Activated naive CD4-positive, alpha-beta T cell (primary cell): ENCODE data around the gene ERC2.

Source experiments
- DNase-seq, 4 experiments: peaks; one replicate each; lab custom pipeline; 2025; lab: John Stamatoyannopoulos, UW

ERC2 gene

DNA sequence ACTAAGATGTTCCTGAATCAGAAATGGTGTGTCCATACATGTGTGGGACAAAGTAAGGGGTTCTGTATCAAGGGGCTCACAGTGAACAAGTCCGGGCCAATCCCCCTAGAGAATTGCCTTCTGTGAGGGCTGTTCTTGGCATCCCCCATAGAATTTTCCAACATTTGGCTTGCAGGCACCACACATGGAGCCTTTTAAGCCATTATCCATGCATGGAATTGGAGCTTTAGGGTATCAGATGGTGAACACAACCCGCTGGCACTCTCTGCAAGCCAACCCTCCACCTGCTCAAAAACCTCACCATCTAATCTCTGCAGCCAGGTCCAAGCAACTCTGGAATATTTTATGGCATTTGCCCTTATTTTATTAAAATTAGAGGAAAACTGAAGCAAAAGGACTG is 278.7 kb downstream of the ERC2 start:
- no peak for DNase-seq

DNA sequence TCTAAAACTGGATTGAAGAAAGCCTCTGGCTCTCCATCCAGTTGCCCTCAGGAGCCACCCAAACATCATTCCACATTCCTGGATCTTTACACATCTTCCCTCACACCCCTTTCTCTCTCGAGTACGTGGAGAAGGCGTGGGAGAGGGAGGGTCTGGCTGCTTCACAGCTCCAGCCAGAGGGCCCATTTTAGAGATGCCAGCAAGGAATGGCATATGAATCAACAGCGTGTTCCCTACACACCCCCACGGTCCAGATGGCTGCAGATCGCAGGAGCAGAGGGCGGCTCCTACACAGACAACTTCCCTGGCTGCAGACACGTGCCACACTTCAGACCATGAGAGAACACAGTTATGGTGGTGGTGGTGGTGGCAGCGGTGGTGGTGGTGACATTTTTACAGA is 280.1 kb downstream of the ERC2 start:
- DNase-seq, result no peak

DNA sequence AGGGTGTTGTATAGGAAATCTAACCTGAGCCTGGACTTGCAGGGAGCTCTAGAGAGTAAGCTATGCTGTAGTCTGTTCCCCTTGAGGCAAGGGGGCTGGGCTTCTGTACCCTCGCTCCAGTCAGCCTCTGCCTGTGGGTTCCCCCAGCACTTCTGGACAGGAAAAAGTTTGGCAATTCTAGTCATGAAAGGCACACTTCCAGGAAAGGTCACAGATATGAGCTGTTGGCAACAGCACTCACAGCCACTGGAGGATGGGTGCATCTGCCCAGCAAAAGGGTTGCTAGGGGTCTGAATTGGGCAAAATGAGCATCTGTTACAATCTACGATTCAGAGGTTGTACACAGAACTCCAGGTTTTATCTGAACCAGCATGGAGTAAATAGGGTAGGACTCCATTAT is 281.2 kb downstream of the ERC2 start:
- no peak for DNase-seq

DNA sequence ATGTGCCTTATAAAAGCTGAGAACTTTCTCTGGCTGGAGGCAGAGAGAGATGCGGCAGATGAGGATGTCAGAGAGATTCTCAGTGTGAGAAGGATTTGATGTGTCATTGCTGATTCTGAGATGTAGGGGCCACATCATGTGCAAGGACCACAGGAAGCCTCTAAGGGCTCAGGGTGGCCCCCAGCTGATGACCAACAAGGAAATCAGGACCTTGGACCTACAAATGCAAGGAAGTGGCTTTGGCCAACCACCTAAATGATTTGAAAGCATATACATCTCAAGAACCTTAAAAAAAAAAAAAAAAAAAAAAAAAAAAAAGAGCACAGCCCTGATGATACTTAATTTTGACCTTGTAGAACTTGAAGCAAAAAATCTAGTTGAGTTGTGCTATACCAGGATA is 282.4 kb downstream of the ERC2 start:
- DNase-seq, result no peak

DNA sequence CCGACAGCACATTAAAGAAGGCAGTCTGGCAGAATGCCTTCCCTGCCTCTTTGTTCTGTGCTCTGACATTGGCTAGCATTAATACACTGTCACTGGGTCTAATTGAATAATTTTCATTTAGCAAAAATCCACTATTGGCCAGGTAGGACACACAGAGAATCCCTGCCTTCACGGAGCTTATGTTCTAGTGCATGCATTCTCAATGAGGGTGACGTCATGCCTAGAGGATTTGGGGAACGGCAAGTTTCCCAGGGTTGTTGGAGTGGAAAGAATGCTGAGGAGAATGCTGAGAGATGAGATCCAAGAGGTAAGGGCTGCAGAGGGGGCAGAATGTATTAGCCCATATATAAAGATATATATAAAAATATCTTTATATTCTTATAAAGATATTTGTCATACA is 284.7 kb downstream of the ERC2 start:
- DNase-seq, result no peak

DNA sequence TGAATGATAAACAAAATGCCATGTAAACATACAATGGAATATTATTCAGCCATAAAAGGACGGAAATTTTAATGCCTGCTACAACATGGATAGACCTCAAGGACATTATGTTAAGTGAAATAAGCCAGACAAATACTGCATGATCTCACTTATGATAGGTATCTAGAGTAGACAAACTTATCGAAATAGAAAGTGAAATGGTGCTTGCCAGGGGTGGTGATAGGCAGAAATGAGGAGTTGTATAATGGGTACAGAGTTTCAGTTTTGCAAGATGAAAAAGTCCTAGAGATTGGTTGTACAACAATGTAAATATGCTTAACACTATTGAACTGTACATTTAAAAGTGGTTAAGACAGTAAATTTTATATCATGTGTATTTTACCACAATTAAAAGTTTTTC is 287.8 kb downstream of the ERC2 start:
- DNase-seq, result no peak

DNA sequence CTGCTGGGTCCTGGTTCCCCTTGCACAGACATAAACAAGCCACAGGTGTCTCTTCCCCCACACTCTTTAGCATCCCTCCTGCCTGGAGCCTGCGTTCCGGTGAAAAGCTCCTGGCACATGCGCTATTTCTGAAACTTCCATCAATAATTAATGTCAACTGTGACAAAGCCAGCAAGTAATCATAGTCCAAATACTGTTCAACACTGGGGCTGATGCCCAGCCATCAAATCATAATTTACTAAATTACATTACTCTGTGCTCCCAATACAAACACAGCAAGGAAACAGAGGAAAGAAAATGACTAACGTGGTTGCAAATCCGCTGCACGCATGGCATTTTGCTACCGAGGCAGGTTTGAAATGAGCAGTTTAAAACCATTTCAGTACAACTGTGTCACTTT is 294.7 kb downstream of the ERC2 start:
- no peak for DNase-seq

DNA sequence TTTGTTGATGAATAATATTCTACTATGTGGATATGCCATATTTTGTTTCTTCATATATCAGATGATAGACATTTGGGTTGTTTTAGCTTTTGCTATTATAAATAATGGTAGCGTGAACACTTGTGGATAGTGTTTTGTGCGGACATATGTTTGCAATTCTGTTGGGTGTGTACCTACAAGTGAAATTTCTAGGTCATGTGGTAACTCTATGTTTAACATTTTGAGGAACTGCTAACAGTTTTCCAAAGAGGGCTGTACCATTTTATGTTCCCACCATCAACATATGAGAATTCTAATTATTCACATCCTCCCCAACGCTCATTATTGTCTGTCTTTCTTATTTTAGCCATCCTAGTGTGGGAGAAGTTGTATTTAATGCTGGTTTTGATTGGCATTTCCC is 303.8 kb downstream of the ERC2 start:
- no peak for DNase-seq

DNA sequence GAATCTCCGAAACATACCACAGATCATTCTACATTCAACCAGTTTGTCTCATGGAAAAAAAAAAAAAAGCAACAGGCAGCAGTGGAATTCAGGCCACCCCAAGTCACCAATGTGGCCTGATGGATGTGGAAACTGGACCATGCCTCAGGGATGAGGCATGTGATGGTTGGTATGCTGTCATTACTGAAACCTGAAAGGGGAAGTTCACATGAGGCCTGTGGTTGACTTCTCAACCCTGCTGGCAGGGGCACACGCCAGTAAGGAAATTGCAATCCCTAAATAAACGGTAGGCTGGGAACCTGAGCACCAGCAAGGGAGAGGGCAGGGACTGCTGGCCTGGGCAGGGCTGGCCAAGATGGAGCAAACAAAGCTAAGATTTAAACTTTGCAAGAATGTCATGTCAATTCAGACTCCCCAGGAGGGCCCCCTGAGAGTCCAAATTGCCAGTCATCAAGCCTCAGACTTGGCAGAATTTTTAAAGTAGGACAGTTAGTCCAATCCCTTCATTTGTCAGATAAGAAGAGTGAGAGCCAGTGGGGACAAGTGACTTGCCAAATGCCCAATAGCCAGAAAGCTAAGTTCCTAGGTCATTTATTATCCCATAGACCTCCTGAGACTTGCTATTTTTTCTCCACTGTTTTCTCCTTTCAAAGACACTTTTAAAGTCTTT is 310.4 kb downstream of the ERC2 start:
- DNase-seq, result no peak

DNA sequence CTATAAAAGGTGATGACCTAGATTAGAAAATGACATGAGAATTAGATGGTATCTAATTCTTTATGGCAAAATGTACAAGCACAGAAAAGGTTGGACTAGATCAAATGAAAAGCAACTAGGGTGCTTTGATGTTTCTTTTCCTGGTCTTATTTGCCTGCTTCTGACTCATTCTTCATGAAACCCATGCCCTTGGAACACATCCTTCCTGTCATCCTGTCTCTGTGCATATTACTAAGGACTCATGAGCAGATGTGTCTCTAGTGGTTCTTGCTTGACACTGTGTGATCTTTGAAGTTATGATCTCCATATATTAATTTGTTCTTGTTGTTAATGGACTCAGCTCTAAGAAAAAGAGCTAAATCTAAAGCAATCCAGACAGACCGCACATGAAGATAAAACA is 314.0 kb downstream of the ERC2 start:
- no peak for DNase-seq

DNA sequence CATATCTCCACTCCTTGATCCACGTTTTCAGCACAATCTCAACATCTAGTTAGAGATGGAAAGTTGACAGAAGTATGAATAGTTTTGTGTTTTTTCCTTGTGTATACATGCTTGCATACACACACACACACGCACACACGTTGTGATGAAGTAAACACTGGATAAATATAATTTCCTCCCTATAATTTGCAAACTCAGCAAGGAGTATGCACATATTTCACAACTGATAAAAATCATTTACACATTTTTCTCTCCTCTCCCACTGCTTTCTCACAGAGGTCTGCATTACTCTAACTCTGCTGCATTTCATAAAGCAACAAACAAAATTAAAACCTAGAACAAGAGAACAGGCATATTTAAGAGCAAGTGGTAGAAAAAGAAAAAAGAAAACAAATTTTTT is 320.9 kb downstream of the ERC2 start:
- no peak for DNase-seq

DNA sequence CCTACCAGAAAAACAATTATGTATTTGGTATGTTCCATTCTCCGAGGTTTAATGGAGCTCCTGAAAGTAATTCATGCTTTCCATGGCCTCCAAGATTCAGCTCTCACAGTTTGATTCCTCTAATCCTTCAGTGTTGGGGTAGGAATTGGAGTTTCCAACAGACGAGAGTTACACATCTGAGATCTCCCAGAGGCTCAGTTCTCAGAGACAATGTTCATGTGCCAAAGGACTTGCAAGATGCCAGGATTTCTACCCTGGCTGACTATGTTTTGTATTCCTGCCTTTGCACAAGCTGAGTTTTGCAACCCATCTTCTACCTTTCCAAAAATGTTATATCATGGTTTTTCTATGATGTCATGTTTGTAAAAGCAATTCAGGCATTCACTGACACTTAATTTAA is 322.9 kb downstream of the ERC2 start:
- no peak for DNase-seq

DNA sequence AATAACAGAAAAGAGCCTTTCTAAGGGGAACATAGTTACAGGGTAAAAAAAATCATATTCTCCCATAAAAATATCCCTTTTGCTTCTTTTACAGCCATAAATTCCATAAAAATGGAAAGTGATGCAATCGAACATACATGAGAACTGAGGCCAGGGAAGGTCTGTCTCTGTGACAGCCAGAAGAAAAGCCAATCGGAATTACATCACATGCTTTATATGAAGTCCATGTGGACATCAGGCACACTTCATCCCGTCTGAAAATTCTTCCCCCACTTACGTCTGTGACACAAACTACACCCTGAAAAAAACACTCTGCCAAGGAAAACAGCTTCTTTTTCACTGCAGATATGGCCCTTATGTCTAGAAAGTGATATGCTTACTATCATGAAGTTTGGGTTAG is 323.5 kb downstream of the ERC2 start:
- no peak for DNase-seq

DNA sequence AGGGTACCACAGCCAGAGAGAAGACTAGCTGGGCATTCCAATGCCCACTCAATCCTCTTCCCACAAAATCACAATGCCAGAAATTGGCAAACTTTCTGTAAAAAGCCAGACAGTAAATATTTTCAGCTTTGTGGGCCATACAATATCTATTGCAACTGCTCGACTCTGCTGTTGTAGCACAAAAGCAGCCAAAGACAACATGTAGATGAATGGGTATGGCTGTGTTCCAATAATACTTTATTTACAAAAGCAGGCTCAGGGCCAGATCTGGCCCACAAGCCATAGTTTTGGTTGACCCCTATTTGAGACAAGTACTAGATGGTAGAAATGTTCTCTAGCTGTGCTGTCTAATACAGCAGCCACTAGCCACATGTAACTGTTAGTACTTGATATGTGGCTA is 330.9 kb downstream of the ERC2 start:
- DNase-seq, result no peak

DNA sequence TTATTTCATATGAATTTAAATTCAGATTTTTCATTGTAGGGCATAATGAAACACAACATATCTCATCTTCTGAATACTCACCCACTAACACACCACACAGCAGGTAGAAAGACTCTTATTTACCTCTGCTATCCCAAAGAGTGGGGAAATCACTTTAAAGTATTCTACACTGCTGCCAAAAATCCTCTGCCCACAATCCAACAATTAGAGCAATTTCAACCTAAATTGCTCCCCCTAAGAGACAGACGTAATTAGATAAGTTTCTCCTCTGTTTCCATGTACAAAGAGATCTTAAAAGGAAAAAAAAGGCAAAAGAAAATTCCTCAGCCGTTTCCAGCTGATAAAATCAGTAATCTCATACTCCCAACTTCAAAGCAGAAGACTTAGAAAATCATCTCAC is 331.8 kb downstream of the ERC2 start:
- no peak for DNase-seq

DNA sequence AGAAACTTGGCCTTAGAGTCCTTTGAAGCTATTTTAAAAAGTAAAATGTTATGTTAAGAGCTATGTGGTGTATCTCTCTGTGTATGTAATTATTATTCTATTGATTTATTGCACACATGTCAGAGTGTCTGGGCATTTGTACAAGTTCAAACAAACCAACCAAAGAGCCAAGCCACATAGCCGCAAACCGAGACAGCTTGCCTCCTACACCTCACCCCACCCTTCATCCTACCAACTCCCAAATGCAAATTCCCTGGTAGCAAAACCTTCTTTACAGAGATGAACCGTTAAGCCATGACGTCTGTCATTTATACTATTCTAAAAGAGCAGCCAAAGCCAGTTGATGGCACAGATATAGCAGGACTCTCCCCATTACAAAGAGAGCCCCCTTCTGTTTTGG is 332.3 kb downstream of the ERC2 start:
- no peak for DNase-seq

DNA sequence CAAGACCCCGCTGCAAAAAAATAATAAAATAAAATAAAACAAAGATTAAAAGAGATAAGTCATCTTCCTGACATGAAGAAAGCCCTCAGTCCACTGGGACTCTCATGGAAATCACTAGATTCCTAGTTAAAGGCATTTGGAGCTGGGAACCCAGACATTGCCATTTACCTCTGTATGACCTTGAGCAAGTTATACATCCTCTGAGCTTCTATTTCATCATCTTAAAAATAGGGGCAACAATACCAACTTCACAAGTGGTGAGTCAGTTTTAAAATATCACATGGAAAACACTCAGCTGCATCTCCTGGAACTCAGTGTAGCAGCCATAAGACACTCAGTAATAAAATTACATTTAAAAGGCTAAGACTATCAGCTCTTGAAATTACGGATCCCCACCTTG is 334.8 kb downstream of the ERC2 start:
- no peak for DNase-seq

DNA sequence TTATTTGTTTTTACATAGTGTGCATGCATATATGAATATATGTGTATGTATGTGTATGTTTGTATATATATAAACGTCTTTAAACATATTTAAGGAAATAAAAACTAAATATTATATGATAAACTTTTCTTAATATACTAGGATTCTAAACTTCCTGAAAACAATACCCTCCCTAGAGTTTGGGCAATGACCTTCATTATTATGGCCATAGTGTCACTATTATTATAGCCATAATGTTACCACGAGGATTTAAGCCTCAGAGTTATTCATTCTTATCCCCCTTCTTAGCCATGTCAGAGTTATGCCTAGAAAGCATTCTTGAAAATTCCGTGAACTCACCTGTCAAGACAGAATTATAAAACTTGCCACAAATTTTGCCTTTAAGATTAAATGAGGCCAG is 335.5 kb downstream of the ERC2 start:
- DNase-seq, result no peak

DNA sequence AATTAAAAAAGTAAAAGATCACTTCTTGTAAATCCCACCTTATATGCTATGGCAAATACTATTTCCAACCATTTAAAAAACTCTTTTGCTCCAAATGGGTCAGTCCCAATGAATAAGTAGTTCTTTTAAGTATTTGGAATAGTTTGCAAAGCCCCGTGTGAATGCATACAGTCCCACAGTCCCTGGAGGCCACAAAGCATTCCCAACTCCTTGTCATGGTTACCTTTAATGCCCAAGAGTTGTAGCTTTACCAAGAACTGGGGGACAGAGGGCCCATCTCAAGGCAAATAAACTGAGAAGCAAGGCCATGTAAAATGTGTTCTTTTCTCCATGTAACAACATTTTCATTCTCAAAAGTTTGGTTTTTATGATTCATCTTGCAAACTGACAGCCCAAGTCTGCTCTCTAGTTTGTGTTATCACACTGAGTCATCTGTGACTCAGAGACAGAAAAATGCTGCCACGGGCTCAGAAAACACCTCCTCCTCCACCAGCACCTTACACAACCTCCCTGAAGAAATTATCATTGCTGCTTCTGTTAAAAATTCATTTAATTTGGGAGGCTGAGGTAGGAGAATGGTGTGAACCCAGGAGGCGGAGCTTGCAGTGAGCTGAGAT is 336.2 kb downstream of the ERC2 start:
- no peak for DNase-seq

DNA sequence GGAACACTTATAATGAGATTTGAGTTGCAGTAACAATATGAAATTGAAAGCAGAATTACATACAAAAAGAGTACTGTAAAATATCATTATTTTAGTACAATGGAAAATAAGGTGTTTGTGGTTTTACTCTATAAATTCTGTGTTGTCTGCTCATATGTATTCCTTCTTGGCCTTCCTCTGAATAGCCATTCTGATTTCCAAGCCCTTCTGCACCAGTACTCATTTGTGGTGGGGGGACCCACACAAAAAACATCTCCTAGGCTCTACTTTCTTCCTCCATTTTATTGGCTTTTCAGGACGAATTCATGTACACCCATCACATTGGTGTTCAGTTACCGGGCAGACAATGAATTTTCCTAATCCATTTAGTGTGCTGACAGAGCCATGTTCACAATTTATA is 338.2 kb downstream of the ERC2 start:
- no peak for DNase-seq

DNA sequence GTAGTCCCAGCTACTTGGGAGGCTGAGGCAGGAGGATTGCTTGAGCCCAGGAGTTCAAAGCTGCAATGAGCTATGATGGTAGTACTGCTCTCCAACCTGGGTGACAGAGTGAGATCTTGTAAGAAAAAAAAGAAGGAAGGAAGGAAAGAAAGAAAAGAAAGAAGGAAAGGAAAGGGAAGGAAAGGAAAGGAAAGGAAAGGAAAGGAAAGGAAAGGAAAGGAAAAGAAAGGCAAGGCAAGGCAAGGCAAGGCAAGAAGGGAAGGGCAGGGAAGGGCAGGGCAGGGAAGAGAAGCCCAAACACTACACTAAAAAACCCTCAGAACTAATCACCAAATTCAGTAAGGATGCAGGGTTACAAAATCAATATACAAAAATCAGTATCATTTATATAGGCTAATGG is 341.6 kb downstream of the ERC2 start:
- DNase-seq, result no peak

DNA sequence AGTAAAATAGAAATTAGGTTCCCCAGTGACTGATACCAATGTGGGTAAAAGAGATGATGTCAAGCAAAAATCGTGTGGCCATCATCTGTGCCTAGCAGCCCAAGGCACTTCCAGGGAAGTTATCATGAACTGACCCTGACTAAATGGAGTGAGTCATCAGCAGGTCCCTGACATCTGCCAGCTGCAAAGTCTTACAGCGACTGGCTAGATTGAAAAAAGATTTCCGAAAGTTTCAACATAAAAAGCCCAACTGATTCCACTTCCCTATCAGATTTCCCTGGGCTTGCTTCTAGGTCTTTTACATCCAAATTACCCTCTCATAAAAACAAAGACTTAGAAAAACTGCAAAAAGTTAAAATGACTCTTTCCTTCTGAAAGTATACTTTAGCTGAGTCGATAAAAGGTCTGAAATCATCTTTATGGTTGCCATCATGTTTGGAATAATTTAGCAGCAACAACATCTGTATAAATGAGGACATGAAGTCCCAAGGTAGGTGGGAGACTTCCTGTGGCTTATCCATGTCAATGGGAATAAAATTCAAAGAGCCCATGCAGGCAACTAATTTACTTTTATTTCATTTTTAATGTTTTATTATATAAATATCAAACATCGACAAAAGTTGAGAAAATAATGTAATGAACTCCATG is 342.8 kb downstream of the ERC2 start:
- DNase-seq, result no peak

DNA sequence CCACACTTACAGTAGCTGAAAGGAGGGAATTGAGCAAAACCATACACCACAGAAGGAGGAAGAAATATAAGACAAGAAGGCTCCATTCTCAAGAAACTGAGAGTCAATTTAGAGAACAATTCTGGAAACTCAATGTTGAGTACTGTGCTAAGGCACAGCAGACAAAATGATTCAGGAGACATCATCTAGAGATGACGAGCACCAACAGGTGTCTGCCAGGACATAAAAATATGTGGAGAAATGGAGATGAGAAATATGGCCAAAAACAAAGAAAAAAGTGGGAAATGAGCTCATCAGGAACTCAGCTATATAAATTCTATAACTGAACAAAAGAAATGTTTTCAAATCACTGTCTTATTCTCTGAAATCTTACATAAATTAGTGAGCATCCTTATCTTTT is 343.7 kb downstream of the ERC2 start:
- no peak for DNase-seq

DNA sequence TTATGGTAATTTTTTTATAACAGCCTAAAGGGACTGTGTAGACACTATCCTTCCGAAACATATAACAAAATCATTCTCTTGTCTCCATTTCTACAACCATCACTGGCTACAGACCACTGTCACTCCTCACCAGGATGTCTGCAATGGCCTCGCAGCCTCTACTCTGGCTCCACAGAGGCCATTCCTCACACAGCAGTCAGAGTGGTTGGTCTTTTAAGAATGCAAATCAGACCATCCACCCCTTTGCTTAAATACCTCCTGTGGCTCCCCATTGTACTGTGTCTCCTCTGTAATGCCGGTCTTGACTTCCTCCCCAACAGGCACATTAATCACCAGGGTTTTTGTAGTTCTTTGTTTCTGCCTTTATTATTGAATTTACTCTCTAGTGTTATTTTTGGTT is 344.8 kb downstream of the ERC2 start:
- no peak for DNase-seq
